Left lobe of liver (tissue), 2 donors: Measurements from ENCODE around the gene ANKRD28. TPM values are rescaled to one million over a fixed set of nuclear protein-coding genes. Genes with fewer than 3 reads are reported as not detected.
A peak's percentile ranks its signal among the peaks of the same experiment; 100 is the strongest.

Source experiments
- ATAC-seq: fragments of 200-7000 bp; cut with Tn5 transposase; one replicate; pipeline ENCODE4 v1.9.1; 2020; ENCODE audit warnings: mild to moderate bottlenecking, moderate library complexity
- DNase-seq: peaks from one replicate; pipeline ENCODE4 v3.0.0-alpha.2; 2020; ENCODE audit warnings: low spot score
- total RNA-seq: library from RNA; stranded (reverse); gene quantifications from one replicate; pipeline ENCODE4 v1.2.1, GENCODE V29; 2021
- donor health status: DM: no; HTN: no; CAD: no; lungs with moderate emphysema.
- donor health status: DM: no; HTN: yes; CAD: no.

Gene ANKRD28
- total RNA-seq, 1 donor from 2014 or later, result 27.2 TPM

GRCh38 chr3:15804553-15805095 lies 6.8 kb upstream of the ANKRD28 start:
- DNase-seq (no peak), ATAC-seq (no peak)

GRCh38 chr3:15803921-15804320 lies 6.1 kb upstream of the ANKRD28 start:
- ATAC-seq (no peak), DNase-seq (no peak)

- DNase-seq (no peak), ATAC-seq (no peak)
These were observed 3.5 kb upstream of the ANKRD28 start for GRCh38 chr3:15801298-15801697.

- ATAC-seq, result no peak
- DNase-seq, result no peak
These were observed 3.0 kb upstream of the ANKRD28 start for GRCh38 chr3:15800780-15801179.

GRCh38 chr3:15800327-15800726 lies 2.5 kb upstream of the ANKRD28 start:
- peak; percentile 58 for ATAC-seq
- DNase-seq, result no peak

GRCh38 chr3:15798533-15799245 lies 910 bp upstream of the ANKRD28 start:
- no peak for ATAC-seq
- no peak for DNase-seq

- DNase-seq (no peak), ATAC-seq (peak; percentile 63)
These were observed 773 bp downstream of the ANKRD28 start for GRCh38 chr3:15796771-15797641.

GRCh38 chr3:15796331-15796730 lies 1.4 kb downstream of the ANKRD28 start:
- no peak for DNase-seq
- ATAC-seq, result no peak

GRCh38 chr3:15795651-15796308 lies 2.0 kb downstream of the ANKRD28 start:
- no peak for DNase-seq
- ATAC-seq, result no peak

- ATAC-seq (no peak), DNase-seq (no peak)
These were observed 2.7 kb downstream of the ANKRD28 start for GRCh38 chr3:15794842-15795650.

GRCh38 chr3:15794303-15794771 lies 3.4 kb downstream of the ANKRD28 start:
- no peak for DNase-seq
- ATAC-seq, result no peak

- ATAC-seq, result peak; percentile 61
- DNase-seq, result no peak
These were observed 6.3 kb downstream of the ANKRD28 start for GRCh38 chr3:15791525-15791924.

- DNase-seq, result no peak
- no peak for ATAC-seq
These were observed 9.8 kb downstream of the ANKRD28 start for GRCh38 chr3:15787941-15788340.

- DNase-seq (no peak), ATAC-seq (no peak)
These were observed 10.3 kb downstream of the ANKRD28 start for GRCh38 chr3:15787526-15787925.

- DNase-seq (no peak), ATAC-seq (no peak)
These were observed 14.3 kb downstream of the ANKRD28 start for GRCh38 chr3:15783361-15783969.

GRCh38 chr3:15782429-15782828 lies 15.3 kb downstream of the ANKRD28 start:
- ATAC-seq (peak; percentile 88), DNase-seq (no peak)

- peak; percentile 54 for ATAC-seq
- no peak for DNase-seq
These were observed 16.0 kb downstream of the ANKRD28 start for GRCh38 chr3:15781637-15782402.

- ATAC-seq (no peak), DNase-seq (no peak)
These were observed 16.6 kb downstream of the ANKRD28 start for GRCh38 chr3:15781131-15781530.

- ATAC-seq (no peak), DNase-seq (no peak)
These were observed 18.7 kb downstream of the ANKRD28 start for GRCh38 chr3:15779111-15779510.
